K562 (cell line): Measurements from ENCODE around the gene OPRD1.

ENCODE experiments used
- FOXA1 ChIP-seq: fragments of 450-650 bp; IDR thresholded peaks from 2 replicates; pipeline ENCODE4 v1.6.1; 2016; ENCODE audit warnings: mild to moderate bottlenecking, borderline replicate concordance
- FOXK1 ChIP-seq: sonication (generic); formaldehyde crosslinking; IDR thresholded peaks from 2 replicates; pipeline ENCODE4 v1.8.0; 2022; ENCODE audit warnings: missing genetic modification reagents, mild to moderate bottlenecking, borderline replicate concordance
- GTF2F1 ChIP-seq: IDR thresholded peaks from 2 replicates; pipeline ENCODE4 v1.6.1; 2011; ENCODE audit warnings: low read depth, low read length, improper control_type of control experiment
- HLTF ChIP-seq: fragments of 450-650 bp; IDR thresholded peaks from 2 replicates; pipeline ENCODE4 v1.6.1; 2016
- PHF8 ChIP-seq: fragments of 200-600 bp; sonication (generic); IDR thresholded peaks from 2 replicates; pipeline ENCODE4 v1.6.1; 2012; ENCODE audit warnings: mixed run types, mild to moderate bottlenecking, inconsistent platforms, low read length, moderate library complexity, borderline replicate concordance
- POLR2A ChIP-seq: fragments of 450-650 bp; conservative IDR thresholded peaks from 2 replicates; pipeline ENCODE4 v1.6.1; 2016
- POLR2AphosphoS5 ChIP-seq: IDR thresholded peaks from 2 replicates; pipeline ENCODE4 v1.6.1; 2011; ENCODE audit warnings: mild to moderate bottlenecking, low read depth, low read length, moderate library complexity; ENCODE audit not compliant: control insufficient read depth, insufficient read depth
- TF ChIP-seq, protein P1 (sequence below), 2 experiments: IDR thresholded peaks; 2 replicates each; pipeline ENCODE4 v1.6.1; 2011; ENCODE audit warnings: borderline replicate concordance in 1 of 2, control low read depth in 1 of 2, low read depth in 1 of 2, low read length in 1 of 2, mild to moderate bottlenecking in 1 of 2, mixed read lengths in 1 of 2, moderate library complexity in 1 of 2; ENCODE audit not compliant: insufficient read depth in 1 of 2, insufficient read length in 1 of 2, poor library complexity in 1 of 2, severe bottlenecking in 1 of 2; ENCODE audit errors: extremely low read depth in 1 of 2
- TF ChIP-seq, protein P2 (sequence below): fragments of 250-450 bp; sonication (Bioruptor Pico); IDR thresholded peaks from 2 replicates; pipeline ENCODE4 v1.5.0; 2022; ENCODE audit warnings: mild to moderate bottlenecking
- TF ChIP-seq, protein P3 (sequence below), 3 experiments: IDR thresholded peaks in 2 of 3; conservative IDR thresholded peaks in 1 of 3; 2 replicates each; pipeline ENCODE4 v1.5.1; 2011 to 2012; ENCODE audit warnings: low read length in 3 of 3, mild to moderate bottlenecking in 3 of 3, control low read depth in 2 of 3, improper control_type of control experiment in 1 of 3, inconsistent platforms in 1 of 3, low read depth in 1 of 3, mixed read lengths in 1 of 3, moderate library complexity in 1 of 3; ENCODE audit not compliant: insufficient read depth in 2 of 3
- TF ChIP-seq, protein P4 (sequence below): fragments of 450-650 bp; formaldehyde crosslinking; IDR thresholded peaks from 2 replicates; pipeline ENCODE4 v1.4.0; 2022; ENCODE audit warnings: missing genetic modification characterization

DNA sequence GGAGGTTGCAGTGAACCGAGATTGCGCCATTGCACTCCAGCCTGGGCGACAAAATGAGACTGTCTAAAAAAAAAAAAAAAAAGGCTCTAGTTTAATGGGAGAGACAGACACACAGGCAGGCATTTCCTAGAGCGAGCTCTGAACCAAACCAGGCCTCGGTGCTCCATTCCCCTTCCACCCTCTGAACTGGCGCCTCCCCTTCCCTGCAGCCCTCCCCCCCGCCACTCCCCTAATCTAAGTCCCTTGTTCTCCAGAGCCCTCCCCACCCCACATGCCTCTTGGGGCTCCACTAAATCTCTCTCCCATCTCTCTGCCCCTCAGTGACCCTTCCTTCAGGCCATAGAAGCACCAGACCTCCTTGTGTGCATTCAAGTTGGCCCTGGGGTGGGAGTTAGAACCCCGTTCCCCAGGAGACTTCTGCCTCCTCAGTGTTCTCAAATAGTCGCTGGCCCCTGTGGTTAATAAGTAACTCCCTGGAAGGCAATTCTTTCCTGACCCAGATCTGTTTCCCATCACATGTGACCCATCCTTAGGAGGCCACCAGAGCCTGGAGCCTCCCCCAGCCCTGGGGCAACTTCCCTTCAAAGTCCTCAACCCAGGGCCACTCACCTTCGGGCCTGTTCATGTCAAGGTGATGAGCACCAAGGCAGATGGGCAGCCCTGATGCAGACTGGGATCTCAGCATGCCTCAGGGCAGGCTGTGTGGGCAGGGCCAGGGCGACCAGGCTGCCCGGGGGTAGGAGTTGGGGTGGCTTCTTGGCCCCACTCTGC, 59.8 kb downstream of the OPRD1 start:
- TF ChIP-seq, protein P1, sequence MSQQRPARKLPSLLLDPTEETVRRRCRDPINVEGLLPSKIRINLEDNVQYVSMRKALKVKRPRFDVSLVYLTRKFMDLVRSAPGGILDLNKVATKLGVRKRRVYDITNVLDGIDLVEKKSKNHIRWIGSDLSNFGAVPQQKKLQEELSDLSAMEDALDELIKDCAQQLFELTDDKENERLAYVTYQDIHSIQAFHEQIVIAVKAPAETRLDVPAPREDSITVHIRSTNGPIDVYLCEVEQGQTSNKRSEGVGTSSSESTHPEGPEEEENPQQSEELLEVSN (IDR thresholded peaks at IDR 0.05; ENCODE audit: borderline replicate concordance in 1 of 2, extremely low read depth in 1 of 2, insufficient read depth in 1 of 2, insufficient read length in 1 of 2, low read depth in 1 of 2, low read length in 1 of 2, poor library complexity in 1 of 2, severe bottlenecking in 1 of 2): no peak
- TF ChIP-seq FOXK1 (CRISPR knock-in tag) (no peak), POLR2A (no peak), GTF2F1 (no peak), POLR2AphosphoS5 (no peak), HLTF (no peak), PHF8 (no peak), FOXA1 (no peak)
- TF ChIP-seq, protein P2, sequence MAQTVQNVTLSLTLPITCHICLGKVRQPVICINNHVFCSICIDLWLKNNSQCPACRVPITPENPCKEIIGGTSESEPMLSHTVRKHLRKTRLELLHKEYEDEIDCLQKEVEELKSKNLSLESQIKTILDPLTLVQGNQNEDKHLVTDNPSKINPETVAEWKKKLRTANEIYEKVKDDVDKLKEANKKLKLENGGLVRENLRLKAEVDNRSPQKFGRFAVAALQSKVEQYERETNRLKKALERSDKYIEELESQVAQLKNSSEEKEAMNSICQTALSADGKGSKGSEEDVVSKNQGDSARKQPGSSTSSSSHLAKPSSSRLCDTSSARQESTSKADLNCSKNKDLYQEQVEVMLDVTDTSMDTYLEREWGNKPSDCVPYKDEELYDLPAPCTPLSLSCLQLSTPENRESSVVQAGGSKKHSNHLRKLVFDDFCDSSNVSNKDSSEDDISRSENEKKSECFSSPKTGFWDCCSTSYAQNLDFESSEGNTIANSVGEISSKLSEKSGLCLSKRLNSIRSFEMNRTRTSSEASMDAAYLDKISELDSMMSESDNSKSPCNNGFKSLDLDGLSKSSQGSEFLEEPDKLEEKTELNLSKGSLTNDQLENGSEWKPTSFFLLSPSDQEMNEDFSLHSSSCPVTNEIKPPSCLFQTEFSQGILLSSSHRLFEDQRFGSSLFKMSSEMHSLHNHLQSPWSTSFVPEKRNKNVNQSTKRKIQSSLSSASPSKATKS (CRISPR knock-in tag): no peak
- TF ChIP-seq, protein P3, sequence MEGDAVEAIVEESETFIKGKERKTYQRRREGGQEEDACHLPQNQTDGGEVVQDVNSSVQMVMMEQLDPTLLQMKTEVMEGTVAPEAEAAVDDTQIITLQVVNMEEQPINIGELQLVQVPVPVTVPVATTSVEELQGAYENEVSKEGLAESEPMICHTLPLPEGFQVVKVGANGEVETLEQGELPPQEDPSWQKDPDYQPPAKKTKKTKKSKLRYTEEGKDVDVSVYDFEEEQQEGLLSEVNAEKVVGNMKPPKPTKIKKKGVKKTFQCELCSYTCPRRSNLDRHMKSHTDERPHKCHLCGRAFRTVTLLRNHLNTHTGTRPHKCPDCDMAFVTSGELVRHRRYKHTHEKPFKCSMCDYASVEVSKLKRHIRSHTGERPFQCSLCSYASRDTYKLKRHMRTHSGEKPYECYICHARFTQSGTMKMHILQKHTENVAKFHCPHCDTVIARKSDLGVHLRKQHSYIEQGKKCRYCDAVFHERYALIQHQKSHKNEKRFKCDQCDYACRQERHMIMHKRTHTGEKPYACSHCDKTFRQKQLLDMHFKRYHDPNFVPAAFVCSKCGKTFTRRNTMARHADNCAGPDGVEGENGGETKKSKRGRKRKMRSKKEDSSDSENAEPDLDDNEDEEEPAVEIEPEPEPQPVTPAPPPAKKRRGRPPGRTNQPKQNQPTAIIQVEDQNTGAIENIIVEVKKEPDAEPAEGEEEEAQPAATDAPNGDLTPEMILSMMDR (IDR thresholded peaks at IDR 0.05 in 2 of 3, conservative IDR thresholded peaks at IDR 0.05 in 1 of 3; ENCODE audit: insufficient read depth in 2 of 3, low read depth in 1 of 3, low read length in 3 of 3): no peak
- TF ChIP-seq, protein P4, sequence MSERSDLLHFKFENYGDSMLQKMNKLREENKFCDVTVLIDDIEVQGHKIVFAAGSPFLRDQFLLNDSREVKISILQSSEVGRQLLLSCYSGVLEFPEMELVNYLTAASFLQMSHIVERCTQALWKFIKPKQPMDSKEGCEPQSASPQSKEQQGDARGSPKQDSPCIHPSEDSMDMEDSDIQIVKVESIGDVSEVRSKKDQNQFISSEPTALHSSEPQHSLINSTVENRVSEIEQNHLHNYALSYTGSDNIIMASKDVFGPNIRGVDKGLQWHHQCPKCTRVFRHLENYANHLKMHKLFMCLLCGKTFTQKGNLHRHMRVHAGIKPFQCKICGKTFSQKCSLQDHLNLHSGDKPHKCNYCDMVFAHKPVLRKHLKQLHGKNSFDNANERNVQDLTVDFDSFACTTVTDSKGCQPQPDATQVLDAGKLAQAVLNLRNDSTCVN (CRISPR knock-in tag): no peak
